Measurements from ENCODE around the gene PTPRN2. TPM values are rescaled to one million over a fixed set of nuclear protein-coding genes. Genes with fewer than 3 reads are reported as not detected.
"Not testable (repeated sequence)": the region's sequence is repeated elsewhere in the genome, so short reads cannot be mapped to it uniquely, and the experiment has no call there.

Gene PTPRN2
- total RNA-seq, 1 donor from 2014 or later, result 1.8 TPM

GRCh38 chr7:158255558-158255957 is 332.1 kb downstream of the PTPRN2 start:
- H3K4me3 Mint-ChIP-seq, result no peak overlapping the region
- no peak for ATAC-seq (ENCODE audit: low read depth)
- no peaks in the 10 kb centered on the region for H3K4me1 Mint-ChIP-seq
- POLR2A ChIA-PET, result no interaction called here
- H3K27me3 Mint-ChIP-seq, result no peaks in the 10 kb centered on the region
- H3K36me3 Mint-ChIP-seq (ENCODE audit: low read depth), result no peaks in the 10 kb centered on the region
- CTCF ChIA-PET, result no interaction called here
- intact Hi-C loops (cut with micrococcal nuclease), result no loop called here
- DNase-seq, result no peak
- peaks cover 4% of the 10 kb centered on the region for H3K9me3 Mint-ChIP-seq
- no peak for TF ChIP-seq CTCF (IDR thresholded peaks at IDR 0.05)
- H3K27ac Mint-ChIP-seq, result no peak overlapping the region

DNA sequence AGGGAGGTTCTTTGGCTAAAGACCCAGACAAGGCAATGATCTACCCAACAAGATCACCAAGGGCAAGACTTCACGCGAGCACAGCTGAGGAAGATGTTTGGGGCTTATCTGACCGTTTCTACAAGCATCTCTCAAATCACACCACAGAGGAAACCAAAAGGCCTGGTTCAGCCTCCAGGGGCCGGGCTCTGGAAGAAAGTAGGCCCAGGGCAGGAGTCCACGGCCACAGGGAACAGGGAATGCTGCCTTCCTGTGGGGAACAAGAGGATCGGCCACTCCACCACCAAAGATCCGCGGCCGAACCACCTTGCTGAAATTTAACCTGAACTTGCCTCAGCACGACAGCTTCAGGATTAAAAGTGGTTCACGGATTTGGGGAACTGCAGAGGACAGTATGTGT is 332.5 kb downstream of the PTPRN2 start:
- peaks cover 4% of the 10 kb centered on the region for H3K9me3 Mint-ChIP-seq
- DNase-seq (no peak), ATAC-seq (ENCODE audit: low read depth) (no peak)
- TF ChIP-seq CTCF (IDR thresholded peaks at IDR 0.05), result no peak
- H3K36me3 Mint-ChIP-seq (ENCODE audit: low read depth), result no peaks in the 10 kb centered on the region
- no peak overlapping the region for H3K4me3 Mint-ChIP-seq
- ChIA-PET CTCF (no interaction called here), POLR2A (no interaction called here)
- intact Hi-C loops (cut with micrococcal nuclease), result no loop called here
- no peaks in the 10 kb centered on the region for H3K27me3 Mint-ChIP-seq
- no peaks in the 10 kb centered on the region for H3K4me1 Mint-ChIP-seq
- no peak overlapping the region for H3K27ac Mint-ChIP-seq

GRCh38 chr7:158253670-158254045 is 334.0 kb downstream of the PTPRN2 start:
- intact Hi-C loops (cut with micrococcal nuclease), result not testable (repeated sequence)

DNA sequence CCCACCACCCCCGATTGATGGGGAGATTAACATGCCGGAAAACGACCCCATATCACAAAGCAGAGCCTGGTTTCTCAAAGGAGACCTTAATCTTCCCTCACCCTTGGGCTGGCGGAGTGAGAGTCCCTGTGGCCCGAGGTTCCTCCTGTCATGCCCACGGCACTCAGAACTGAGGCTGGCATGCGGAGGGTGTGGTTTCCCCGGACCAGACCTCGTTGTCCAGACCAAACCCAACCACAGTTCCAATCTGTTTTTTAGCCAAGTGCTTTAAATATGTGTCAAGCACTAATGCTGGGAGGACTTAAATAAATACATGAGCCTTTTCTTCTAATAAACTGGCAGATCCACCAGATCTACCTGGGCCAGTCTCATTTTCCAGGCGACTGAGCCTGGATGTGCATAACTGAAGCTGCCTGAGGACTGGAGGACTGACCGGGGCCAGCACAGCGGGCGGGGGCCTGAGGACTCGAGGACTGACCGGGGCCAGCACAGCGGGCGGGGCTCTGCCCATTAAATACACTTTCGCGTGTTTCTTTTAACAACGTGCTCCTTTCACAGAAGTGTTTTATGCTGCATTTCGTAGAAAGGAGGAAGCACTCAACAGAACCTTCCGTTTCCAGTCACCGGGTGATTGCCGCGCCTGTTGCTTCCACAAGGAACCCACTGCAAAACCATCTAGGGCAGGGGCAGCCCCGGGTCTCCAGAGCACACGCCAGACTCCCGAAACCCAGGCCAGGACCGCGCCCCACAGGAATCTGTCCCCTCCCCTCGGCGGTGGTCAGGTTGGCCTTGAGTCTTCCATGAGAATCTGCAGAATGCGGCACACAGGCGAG is 334.6 kb downstream of the PTPRN2 start:
- Mint-ChIP-seq H3K4me3 (no peak overlapping the region), H3K27me3 (no peaks in the 10 kb centered on the region), H3K27ac (no peak overlapping the region), H3K4me1 (no peaks in the 10 kb centered on the region), H3K36me3 (ENCODE audit: low read depth) (no peaks in the 10 kb centered on the region), H3K9me3 (peaks cover 4% of the 10 kb centered on the region)
- intact Hi-C loops (cut with micrococcal nuclease), result no loop called here
- no peak for TF ChIP-seq CTCF (IDR thresholded peaks at IDR 0.05)
- CTCF ChIA-PET, result no interaction called here
- POLR2A ChIA-PET, result no interaction called here
- DNase-seq (peak; percentile 4), ATAC-seq (ENCODE audit: low read depth) (no peak)

More at GRCh38 chr7:158253670-158254045, 334.0 kb downstream of the PTPRN2 start:
- CTCF ChIA-PET; H3K9me3 Mint-ChIP-seq; H3K4me3 Mint-ChIP-seq; H3K27ac Mint-ChIP-seq; DNase-seq; H3K4me1 Mint-ChIP-seq; H3K36me3 Mint-ChIP-seq (ENCODE audit: low read depth); H3K27me3 Mint-ChIP-seq; POLR2A ChIA-PET; ATAC-seq (ENCODE audit: low read depth): not testable (repeated sequence)

DNA sequence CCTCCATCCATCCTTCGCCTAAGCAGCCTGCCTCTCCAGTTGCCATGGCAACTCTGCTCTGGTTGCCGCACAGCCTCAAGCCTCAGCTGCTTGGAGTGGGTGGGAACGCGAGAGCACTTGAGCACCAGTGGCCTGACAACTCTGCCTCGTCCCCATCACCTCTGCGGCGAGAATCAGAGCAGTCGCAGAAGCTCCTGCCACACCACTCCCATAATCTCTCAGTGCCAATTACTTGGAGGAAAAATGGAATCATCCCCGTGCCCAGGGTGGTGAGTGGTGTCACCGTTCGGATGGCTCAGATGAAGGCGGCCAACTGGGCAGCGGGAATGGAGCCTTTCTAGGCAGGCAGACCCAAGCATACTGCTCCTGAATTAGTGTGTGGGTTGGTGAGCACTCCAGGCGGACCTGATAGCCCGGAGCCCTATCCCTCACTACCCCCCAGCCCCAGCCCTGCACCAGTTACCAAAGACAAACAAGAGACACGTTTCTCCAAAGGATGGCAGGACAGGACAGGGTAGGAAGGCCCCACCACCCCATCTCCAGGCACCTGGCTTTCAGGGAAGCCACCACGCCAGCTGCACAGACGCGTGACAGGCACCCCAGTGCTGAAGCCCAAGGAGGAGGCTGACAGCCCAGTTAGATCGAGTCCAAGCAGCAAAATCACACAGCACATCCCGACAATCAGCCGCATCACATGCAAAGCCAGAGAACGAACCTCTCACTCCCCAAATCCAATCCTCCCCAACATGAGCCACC is 335.4 kb downstream of the PTPRN2 start:
- Mint-ChIP-seq H3K9me3 (peaks cover 4% of the 10 kb centered on the region), H3K27ac (no peak overlapping the region), H3K36me3 (ENCODE audit: low read depth) (no peaks in the 10 kb centered on the region), H3K27me3 (no peaks in the 10 kb centered on the region), H3K4me3 (no peak overlapping the region), H3K4me1 (no peaks in the 10 kb centered on the region)
- intact Hi-C loops (cut with micrococcal nuclease), result no loop called here
- no peak for DNase-seq
- TF ChIP-seq CTCF (IDR thresholded peaks at IDR 0.05), result no peak
- ChIA-PET CTCF (no interaction called here), POLR2A (no interaction called here)
- ATAC-seq (ENCODE audit: low read depth), result no peak
